Keratinocyte (primary cell): Measurements from ENCODE around the gene TDRD9. TPM values are rescaled to one million over a fixed set of nuclear protein-coding genes. Genes with fewer than 3 reads are reported as not detected.

Source experiments
- DNase-seq: peaks from one replicate; pipeline ENCODE4 v3.0.0-alpha.2; 2011; ENCODE audit warnings: low read depth, missing footprints, low spot score
- FAIRE-seq: peaks from 2 replicates; lab custom pipeline; 2011; peaks lifted over from hg19 to GRCh38; lab: Jason Lieb, UNC
- H2AFZ ChIP-seq: 2 replicates; pipeline ENCODE4 v1.6.0; 2012; ENCODE audit warnings: low read length, control low read depth, inconsistent platforms; ENCODE audit not compliant: control insufficient read depth
- H3K27ac ChIP-seq: 2 replicates; pipeline ENCODE4 v1.5.1; 2011; ENCODE audit warnings: low read length; ENCODE audit not compliant: control insufficient read depth, insufficient read depth
- H3K27me3 ChIP-seq: 3 replicates; pipeline ENCODE4 v1.6.0; 2011; ENCODE audit warnings: low read length; ENCODE audit not compliant: control insufficient read depth, insufficient read depth; ENCODE audit errors: extremely low read depth
- H3K36me3 ChIP-seq, 2 experiments: 2 replicates in 1 of 2; 3 replicates in 1 of 2; pipeline ENCODE4 v1.5.1; 2011; ENCODE audit warnings: low read length in 2 of 2, mild to moderate bottlenecking in 1 of 2; ENCODE audit not compliant: control insufficient read depth in 2 of 2, insufficient read depth in 2 of 2; ENCODE audit errors: extremely low read depth in 1 of 2
- H3K4me1 ChIP-seq: 3 replicates; pipeline ENCODE4 v1.5.1; 2011; ENCODE audit warnings: low read length; ENCODE audit not compliant: control insufficient read depth, insufficient read depth; ENCODE audit errors: extremely low read depth
- H3K4me2 ChIP-seq: 3 replicates; pipeline ENCODE4 v1.6.0; 2011; ENCODE audit warnings: low read depth, low read length; ENCODE audit not compliant: control insufficient read depth, insufficient read depth; ENCODE audit errors: extremely low read depth
- H3K4me3 ChIP-seq, 3 experiments: fragments of 200-600 bp in 1 of 3; sonication (generic) in 1 of 3; 2 replicates in 2 of 3; 3 replicates in 1 of 3; pipeline ENCODE4 v1.5.1; 2011 to 2016; ENCODE audit warnings: low read length in 3 of 3, mild to moderate bottlenecking in 3 of 3, control low read depth in 2 of 3, inconsistent platforms in 1 of 3, low read depth in 1 of 3, mixed read lengths in 1 of 3, mixed run types in 1 of 3, moderate library complexity in 1 of 3; ENCODE audit not compliant: control insufficient read depth in 2 of 3, insufficient read depth in 2 of 3; ENCODE audit errors: extremely low read depth in 1 of 3
- H3K79me2 ChIP-seq: 2 replicates; pipeline ENCODE4 v1.6.0; 2012; ENCODE audit warnings: low read length; ENCODE audit not compliant: control insufficient read depth, insufficient read depth
- H3K9ac ChIP-seq: 3 replicates; pipeline ENCODE4 v1.6.0; 2011; ENCODE audit warnings: low read length; ENCODE audit not compliant: control insufficient read depth, insufficient read depth; ENCODE audit errors: extremely low read depth
- H3K9me1 ChIP-seq: 3 replicates; pipeline ENCODE4 v1.6.0; 2011; ENCODE audit warnings: low read length; ENCODE audit not compliant: control insufficient read depth, insufficient read depth; ENCODE audit errors: extremely low read depth
- H3K9me3 ChIP-seq: 2 replicates; pipeline ENCODE4 v1.5.1; 2012; ENCODE audit warnings: low read depth, low read length; ENCODE audit not compliant: control insufficient read depth
- H4K20me1 ChIP-seq: 3 replicates; pipeline ENCODE4 v1.6.0; 2011; ENCODE audit warnings: low read length; ENCODE audit not compliant: control insufficient read depth, insufficient read depth; ENCODE audit errors: extremely low read depth
- EZH2 ChIP-seq: IDR thresholded peaks from one replicate; pipeline ENCODE4 v1.6.1; 2012; ENCODE audit warnings: inconsistent platforms, mild to moderate bottlenecking, low read length, moderate library complexity
- dilution Hi-C: fragments of 300-500 bp; cut with MboI; formaldehyde crosslinking; loops from one replicate; pipeline ENCODE4 v1.7.0; 2020; ENCODE audit warnings: low sequenced_read_pairs; ENCODE audit not compliant: extremely low pct_ligation_motif_present
- polyA plus RNA-seq, 5 experiments: library from polyadenylated mRNA; depleted of rRNA in 3 of 5; stranded (reverse) in 3 of 5; stranded (forward) in 1 of 5; unstranded in 1 of 5; fragments of >200 nt; gene quantifications; 1 replicate in 1 of 5; 2 replicates in 3 of 5; 3 replicates in 1 of 5; pipeline versions ENCODE4 v1.2.1 to v1.2.3, GENCODE V29; 2011 to 2012; ENCODE audit warnings: missing spikeins in 2 of 5, low read depth in 1 of 5, low replicate concordance in 1 of 5
- TF ChIP-seq, protein P1 (sequence below), 3 experiments: IDR thresholded peaks in 1 of 3; conservative IDR thresholded peaks in 1 of 3; optimal IDR thresholded peaks in 1 of 3; 2 replicates in 2 of 3; 3 replicates in 1 of 3; pipeline versions ENCODE3 to v1.5.1; 2011; ENCODE audit warnings: low read length in 3 of 3, mild to moderate bottlenecking in 3 of 3, moderate library complexity in 2 of 3, control low read depth in 1 of 3, inconsistent platforms in 1 of 3; ENCODE audit not compliant: insufficient read depth in 2 of 3; ENCODE audit errors: extremely low read depth in 1 of 3

The TDRD9 gene
- polyA plus RNA-seq, 1 donor (not counting 4 experiments of a cell fraction or from before 2014, with no cell fraction given): 0.10 TPM

GRCh38 chr14:103949131-103949790 lies 21.0 kb downstream of the TDRD9 start:
- DNase-seq (no peak), FAIRE-seq (peak; percentile 76)
- Histone ChIP-seq H3K27me3 (no peaks in the 10 kb centered on the region), H3K36me3 (no peaks in the 10 kb centered on the region), H4K20me1 (no peaks in the 10 kb centered on the region), H3K9me3 (no peaks in the 10 kb centered on the region), H3K79me2 (no peaks in the 10 kb centered on the region), H3K9me1 (no peaks in the 10 kb centered on the region), H3K4me2 (no peak overlapping the region), H3K27ac (no peak overlapping the region), H3K4me1 (no peaks in the 10 kb centered on the region), H3K9ac (no peak overlapping the region), H3K4me3 (no peak overlapping the region), H2AFZ (no peak overlapping the region)
- no peak for TF ChIP-seq EZH2
- TF ChIP-seq, protein P1, sequence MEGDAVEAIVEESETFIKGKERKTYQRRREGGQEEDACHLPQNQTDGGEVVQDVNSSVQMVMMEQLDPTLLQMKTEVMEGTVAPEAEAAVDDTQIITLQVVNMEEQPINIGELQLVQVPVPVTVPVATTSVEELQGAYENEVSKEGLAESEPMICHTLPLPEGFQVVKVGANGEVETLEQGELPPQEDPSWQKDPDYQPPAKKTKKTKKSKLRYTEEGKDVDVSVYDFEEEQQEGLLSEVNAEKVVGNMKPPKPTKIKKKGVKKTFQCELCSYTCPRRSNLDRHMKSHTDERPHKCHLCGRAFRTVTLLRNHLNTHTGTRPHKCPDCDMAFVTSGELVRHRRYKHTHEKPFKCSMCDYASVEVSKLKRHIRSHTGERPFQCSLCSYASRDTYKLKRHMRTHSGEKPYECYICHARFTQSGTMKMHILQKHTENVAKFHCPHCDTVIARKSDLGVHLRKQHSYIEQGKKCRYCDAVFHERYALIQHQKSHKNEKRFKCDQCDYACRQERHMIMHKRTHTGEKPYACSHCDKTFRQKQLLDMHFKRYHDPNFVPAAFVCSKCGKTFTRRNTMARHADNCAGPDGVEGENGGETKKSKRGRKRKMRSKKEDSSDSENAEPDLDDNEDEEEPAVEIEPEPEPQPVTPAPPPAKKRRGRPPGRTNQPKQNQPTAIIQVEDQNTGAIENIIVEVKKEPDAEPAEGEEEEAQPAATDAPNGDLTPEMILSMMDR (optimal IDR thresholded peaks at IDR 0.05 in 1 of 3, IDR thresholded peaks at IDR 0.05 in 1 of 3, conservative IDR thresholded peaks at IDR 0.05 in 1 of 3; ENCODE audit: extremely low read depth in 1 of 3, insufficient read depth in 2 of 3, low read length in 3 of 3): no peak
- dilution Hi-C loops: no loop called here

DNA sequence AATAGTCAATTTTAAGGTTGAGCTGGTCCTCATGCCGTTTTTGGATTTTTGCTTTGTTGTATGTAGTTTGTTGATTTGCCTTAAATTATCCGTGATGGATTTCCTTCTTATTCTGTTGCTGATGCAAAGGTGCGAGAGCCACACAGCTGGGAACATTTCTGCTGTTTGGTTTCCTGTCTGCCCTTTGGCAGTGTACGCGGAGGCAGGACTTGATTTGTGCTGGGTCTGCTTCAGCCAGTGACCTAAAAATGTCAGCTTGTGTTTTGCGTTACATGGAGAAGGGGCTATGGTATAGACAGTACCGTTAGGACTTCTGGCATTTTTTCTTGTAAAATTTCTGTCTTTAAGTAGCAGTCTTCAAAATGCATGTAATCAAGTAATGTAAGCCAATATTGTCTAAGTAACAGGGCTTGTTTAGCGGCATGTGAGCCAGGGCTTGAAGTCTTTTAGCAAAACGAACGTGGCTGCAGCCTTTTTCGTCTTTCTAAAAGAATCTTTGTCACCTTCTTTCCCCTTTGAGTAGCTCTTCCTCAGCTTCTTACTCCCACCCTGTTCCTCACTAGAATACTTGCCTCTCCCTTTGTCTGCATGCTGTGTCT lies 32.3 kb downstream of the TDRD9 start:
- Histone ChIP-seq H3K36me3 (no peaks in the 10 kb centered on the region), H3K27me3 (no peaks in the 10 kb centered on the region), H3K4me1 (no peaks in the 10 kb centered on the region), H3K27ac (no peak overlapping the region), H4K20me1 (no peaks in the 10 kb centered on the region), H3K4me2 (no peak overlapping the region), H3K79me2 (no peaks in the 10 kb centered on the region), H3K9me3 (no peaks in the 10 kb centered on the region), H3K4me3 (no peak overlapping the region), H3K9me1 (no peaks in the 10 kb centered on the region), H3K9ac (no peak overlapping the region), H2AFZ (no peak overlapping the region)
- TF ChIP-seq, protein P1 (optimal IDR thresholded peaks at IDR 0.05 in 1 of 3, IDR thresholded peaks at IDR 0.05 in 1 of 3, conservative IDR thresholded peaks at IDR 0.05 in 1 of 3; ENCODE audit: extremely low read depth in 1 of 3, insufficient read depth in 2 of 3, low read length in 3 of 3): no peak
- no peak for TF ChIP-seq EZH2
- FAIRE-seq: no peak
- DNase-seq: no peak
- dilution Hi-C loops: no loop called here
